Stimulated activated CD4-positive, alpha-beta T cell treated with anti-CD3 and anti-CD28 coated beads, Interleukin-12 subunit alpha, Interleukin-12 subunit beta, amount 100 ng/mL, for 24 hours (primary cell): ENCODE data around the gene ZMYND11.
A peak's percentile ranks its signal among the peaks of the same experiment; 100 is the strongest.

ENCODE experiments used
- DNase-seq, 2 experiments: peaks; one replicate each; pipeline ENCODE4 v3.0.0-alpha.2; 2020; ENCODE audit warnings: low read depth in 2 of 2

Gene ZMYND11

DNA sequence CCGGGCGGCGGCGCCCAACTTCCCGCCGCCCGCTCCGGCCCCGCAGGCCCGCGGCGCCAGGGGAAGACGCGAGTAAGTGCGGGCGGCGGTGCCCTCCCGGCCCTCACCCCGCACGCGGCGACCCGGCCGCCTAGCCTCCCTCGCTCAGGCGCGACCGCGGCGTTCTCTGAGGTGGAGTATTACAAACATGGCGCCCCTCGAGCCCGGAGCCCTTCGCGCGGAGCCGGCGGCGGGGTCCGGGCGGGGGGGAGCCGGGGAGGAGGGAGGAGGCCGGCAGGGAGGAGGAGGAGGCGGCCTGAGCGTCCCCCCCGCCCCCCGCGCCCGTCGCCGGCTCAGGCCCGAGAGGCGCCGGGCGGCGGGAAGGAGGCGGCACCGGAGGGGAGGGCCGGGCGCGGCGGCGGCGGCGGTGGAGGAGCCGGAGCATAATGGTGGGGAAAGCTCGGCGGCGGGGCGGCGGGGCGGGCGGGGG, at the start of gene ZMYND11:
Gene ZMYND11, plus strand, starts transcription at position 324 of the 469 bp plus-strand sequence. CDS start 44,558 bp downstream, outside the sequence.
- DNase-seq = peak; percentile 45 to 47

DNA sequence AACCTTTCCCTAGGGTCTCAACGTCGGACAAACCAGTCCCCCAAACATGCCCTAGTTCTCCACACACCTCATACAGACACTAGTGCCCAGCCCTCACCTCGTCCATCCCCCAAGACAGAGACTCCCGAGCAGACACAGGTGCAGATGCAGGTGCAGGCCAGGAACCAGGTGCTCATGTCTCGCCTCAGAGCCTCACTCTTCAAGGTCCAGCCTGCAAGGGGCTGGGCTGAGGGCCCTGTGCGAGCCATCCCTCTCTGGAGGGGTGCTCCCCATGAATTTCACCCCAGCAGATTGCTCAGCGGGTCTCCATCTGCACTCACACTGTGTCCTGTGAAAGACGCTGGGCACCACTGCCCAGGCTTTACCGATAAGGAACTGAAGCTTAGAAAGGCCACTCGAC, 49.2 kb upstream of the ZMYND11 start:
- DNase-seq = no peak

DNA sequence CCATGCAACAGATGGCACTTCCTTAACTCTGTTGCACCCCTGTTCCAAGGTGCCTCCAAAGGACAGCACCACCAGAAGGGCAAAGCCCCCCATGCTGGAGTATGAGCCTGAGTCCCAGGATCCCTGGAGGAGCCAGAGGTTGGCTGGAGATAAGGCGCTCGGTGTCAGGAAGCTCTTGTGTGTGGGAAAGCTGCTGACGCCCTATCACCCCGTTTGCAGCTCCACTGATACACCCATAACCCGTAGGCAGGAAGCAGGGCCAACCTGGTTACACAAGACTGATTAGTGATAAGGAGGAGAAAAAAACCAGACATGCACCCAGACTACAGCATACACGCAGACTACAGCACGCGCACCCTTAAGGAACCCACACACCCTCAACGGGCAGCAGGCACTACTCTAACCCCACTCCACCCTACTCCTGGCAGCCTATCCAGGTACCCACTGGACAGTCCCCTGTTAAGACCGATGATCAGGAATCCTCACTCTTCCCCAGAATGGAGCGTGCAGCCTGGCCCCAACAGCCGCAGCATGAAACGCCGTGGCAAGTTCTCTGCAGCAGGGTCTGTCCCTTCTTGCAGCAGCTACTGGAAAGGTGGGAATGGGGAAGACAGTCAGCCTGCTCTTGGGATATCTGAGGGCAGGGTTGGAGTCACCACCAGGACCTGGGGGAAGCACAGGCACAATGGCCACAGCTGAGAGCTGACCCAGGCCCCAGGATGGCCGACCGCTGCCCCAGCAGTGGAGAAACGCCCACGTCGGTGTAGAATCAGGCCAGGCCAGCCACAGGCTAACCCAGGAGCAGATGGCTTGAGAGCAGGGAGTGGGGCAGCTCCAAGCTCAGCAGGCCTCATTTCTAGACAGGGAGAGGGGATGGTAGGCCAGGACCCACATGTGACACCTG, 47.8 kb upstream of the ZMYND11 start:
- no peak for DNase-seq

DNA sequence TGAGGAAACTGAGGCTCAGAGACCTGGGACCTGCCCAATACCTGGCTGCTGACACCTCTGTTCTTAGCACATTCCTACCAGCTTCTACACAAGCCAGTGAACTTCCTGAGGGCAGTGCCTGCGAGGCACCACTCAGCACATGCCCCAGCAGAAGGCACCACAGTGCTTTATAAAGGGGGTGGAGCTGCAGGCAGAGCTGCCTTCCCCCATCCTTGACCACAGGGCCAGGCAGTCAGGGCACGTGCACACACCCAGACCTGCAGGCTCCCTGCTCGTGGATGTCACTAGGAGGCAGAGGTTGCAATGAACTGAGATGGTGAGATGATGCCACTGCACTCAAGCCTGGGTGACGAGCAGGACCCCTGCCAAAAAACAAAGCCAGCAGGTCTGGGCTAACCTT, 47.0 kb upstream of the ZMYND11 start:
- DNase-seq = no peak

DNA sequence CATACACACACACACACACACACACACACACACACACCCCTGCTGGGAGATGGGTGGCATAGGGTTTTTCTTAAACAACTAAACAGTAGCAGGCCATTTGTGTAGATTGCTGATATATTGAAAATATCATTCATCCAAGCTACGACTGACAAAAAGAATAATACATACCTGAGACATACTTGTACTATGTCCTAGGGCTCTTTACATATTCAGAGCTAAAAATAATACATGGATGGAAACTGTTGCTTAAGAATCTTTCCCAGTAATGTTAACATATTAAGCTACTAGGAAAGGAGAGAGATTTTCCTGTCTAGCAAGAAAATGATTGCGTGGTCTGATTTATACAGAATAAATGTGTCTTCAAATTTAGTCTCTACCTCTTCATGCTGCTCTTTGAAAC, 46.0 kb upstream of the ZMYND11 start:
- DNase-seq = no peak

DNA sequence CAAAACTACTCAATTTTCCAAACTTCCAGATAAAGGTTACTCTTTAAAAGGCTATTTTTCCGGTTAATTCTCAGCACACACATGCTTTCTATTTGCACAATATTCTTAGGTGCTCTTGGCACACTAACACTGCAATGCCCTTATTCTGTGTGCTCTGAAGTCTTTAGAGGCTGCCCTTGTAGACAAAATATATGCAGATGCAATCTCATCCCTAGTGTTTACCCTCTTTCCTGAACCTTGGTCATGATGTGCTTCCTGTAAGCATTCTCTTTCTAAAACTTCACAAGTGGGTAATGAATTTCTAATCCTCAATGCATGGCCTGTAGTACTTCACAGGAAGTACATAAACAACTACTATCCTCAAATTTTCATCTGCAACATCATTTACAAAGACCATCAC, 45.1 kb upstream of the ZMYND11 start:
- DNase-seq = no peak

DNA sequence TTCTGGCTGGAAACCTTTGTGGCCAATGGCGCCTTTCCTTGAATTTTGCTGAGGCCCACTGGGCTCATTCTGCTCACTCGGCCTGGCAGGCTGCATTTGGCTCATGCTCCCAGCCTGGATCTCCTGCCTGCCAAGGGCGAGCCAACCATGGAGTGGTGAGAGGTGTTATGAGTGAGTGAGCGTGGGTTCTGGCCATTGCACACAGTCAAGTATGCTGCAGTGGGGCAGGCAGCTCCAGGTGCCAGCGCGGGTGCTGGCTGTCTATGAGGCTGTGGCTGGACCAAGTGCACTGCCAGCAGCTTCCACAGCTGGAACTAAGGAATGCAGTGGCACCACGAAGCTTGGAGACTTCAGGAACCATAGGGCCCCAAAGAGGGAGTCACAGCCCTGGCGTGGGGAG, 43.9 kb upstream of the ZMYND11 start:
- no peak for DNase-seq

DNA sequence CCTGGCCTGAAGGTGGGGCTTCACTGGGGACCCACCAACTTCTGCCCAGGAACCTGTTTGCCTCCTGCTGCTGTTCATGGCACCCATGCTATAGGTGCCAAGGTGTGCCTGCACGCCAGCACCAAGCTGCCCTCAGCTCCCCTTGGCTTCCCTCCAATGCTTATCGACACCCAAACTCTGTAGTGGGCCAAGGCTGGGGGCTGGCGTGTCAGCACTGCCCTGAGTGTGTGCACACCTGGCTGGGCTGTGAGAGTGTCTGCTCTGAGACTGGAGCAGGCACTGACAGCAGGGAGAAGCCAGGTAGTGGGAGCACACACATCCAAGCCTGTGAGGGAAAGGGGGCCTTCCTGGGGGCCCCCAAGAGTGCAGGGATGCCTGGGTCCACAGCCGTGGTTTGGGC, 43.1 kb upstream of the ZMYND11 start:
- no peak for DNase-seq

DNA sequence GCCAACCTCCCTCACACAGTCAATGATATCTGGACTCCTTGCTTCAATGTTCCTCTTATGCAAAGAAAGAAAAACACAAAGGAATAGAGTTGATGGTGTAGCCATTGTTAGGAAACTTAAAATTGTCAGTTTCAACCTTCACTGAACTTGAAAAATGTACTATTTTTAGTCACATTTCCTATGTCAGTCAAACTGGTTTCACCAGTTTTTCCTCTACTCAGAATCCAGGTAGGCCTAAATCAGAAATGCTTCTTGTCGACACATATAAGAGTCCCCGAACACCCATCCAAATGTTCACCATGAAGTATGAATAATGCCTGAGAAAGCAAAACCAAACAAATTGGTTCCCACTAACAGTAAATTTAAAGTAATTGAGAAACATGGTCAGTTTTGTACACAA, 42.4 kb upstream of the ZMYND11 start:
- no peak for DNase-seq

DNA sequence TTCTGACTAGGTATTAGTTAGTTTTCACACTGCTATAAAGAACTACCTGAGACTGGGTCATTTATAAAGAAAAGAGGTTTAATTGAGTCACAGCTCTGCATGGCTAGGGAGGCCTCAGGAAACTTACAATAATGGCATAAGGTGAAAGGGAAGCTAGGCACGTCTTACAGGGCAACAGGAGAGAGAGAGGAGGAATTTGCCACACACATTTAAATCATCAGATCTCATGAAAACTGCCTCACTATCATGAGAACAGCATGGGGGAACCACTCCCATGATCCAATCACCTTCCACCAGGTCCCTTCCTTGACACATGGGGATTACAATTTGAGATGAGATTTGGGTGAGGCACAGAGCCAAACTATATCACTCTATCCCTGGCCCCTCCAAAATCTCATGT, 40.6 kb upstream of the ZMYND11 start:
- no peak for DNase-seq

DNA sequence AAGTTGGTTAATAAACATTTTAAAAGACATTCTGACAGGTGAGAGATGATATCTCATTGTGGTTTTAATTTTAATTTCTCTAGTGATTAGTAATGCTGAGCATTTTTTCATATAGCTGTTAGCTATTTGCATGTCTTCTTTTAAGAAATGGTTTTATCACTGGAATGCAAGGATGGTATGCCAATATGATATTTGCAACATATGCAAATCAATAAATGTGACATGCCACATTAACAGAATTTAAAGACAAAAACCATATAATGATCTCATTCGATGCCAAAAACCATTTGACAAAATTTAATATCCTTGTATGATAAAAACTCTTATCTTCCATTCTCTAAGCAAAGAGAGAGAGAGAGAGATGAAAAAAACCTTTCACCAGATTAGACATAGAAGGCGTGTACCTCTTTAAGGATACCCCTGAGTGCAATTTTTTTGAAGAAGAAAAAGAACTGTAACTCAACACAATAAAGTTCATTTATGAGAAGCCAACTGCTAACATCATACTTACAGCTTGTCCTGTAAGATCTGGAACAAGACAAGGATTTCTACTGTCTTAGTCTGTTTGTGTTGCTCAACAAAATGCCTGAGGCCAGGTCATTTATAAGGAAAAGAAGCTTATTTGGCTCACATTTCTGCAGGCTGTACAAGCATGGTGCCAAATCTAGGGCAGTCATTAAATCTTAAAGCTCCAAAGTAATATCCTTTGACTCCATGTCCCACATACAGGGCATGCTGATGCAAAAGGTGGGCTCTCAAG, 39.7 kb upstream of the ZMYND11 start:
- DNase-seq = no peak

DNA sequence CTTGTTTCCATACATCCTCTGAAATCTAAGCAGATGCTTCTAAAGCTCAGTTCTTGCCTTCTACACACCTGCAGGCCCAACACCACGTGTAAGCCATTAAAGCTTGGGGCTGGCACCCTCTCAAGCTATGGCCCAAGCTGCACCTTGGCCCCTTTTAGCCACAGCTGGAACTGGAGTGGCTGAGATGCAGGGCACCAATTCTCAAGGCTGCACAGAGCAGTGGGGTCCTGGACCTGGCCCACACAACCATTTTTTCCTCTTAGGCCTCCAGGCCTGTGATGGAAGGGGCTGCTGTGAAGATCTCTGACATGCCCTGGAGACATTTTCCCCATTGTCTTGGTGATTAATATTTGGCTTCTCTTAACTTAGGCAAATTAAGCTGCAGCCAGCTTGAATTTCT, 38.8 kb upstream of the ZMYND11 start:
- DNase-seq = no peak

DNA sequence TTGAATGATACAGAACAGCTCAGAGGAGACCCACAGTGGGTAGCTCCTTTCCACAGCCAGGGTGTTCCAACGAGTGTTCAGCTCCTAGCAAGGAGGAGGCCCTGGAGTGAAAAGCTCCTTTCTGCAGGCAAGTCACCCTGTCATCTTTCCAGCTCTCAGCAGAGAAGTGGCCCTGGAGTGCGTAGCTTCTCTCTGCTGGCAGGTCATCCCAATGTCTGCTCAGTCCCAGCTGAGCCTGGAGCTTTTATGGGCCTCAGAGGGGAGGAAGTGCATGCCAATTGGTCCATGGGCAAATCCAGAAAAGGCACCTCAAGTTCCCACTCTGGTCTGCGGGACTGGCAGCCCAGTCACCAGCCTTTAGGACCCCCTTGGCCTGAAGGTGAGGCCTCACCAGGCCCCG, 30.8 kb upstream of the ZMYND11 start:
- DNase-seq = no peak

DNA sequence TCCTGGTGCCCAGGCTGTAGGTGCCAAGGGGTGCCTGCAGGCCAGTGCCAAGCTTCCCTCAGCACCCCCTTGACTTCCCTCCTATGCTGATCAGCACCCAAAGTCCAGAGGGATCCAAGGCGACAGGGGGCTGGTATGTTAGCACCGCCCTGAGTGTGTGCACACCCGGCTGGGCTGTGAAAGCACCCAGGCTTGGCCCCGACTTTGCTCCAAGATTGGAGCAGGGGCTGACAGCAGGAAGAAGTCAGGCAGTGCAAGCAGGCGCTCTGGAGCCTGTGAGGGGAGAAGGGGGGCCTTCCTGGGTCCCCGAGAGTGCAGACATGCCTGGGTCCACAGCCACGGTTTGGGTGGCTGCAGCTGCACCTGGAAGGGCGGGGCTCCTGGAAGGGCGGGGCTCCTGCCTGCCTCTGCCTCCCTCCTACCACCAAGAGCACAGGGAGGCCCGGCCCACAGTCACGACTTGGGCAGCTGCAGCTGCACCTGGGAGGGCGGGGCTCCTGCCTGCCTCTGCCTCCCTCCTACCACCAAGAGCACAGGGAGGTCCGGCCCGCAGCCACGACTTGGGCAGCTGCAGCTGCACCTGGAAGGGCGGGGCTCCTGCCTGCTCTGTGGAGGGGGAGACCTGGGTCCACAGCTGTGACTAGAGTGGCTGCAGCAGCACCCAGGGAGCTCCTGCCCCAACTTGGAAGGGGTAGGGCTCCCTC, 30.2 kb upstream of the ZMYND11 start:
- no peak for DNase-seq

DNA sequence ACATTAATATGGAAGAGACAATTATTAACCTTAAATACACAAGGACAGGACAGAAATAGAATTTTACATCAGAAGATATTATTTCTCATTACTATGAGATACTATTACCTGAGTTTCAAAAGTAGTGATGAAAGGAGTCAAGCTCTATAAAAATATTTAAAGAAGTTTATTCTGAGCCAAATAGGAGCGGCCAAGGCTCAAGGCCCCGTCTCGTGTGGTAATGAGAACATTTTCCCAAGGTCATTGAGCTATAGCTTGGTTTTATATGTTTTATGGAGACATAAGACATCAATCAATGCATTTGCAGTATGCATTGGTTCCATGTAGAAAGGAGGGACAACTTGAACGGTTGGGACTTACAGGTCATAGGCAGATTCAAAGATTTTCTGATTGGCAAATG, 29.4 kb upstream of the ZMYND11 start:
- DNase-seq = no peak

DNA sequence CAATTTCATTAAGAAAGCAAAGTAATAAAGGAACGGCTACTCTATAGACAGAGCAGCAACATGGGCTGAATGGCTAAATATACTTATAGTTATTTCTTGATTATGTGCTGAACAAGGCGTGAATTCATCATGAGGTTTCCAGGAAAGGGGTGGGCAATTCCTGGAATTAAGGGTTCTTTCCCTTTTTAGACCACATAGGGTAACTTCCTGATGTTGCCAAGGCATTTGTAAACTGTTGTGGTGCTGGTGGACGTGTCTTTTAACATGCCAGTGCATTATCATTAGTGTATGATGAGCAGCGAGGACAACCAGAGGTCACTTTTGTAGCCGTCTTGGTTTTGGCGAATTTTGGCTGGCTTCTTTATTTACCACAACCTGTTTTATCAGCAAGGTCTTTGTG, 28.5 kb upstream of the ZMYND11 start:
- no peak for DNase-seq

DNA sequence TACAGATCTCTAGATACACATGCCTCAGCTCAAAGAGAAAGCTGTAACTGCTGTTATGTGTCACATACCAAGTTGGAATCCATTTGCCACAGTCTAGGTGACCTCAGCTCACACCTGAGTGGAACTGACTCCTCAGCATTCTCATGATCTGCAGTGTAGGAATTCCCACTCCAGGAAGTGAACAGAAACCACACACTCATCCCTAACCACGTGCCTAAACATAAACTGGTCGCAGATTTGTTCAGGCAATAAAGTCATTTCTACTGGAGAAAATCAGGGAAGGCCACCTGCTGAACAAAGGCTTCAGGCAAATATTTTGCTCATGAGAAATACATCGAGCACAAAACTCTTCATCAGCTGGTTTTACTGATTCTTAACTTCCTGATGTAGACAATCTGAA, 23.0 kb upstream of the ZMYND11 start:
- no peak for DNase-seq

DNA sequence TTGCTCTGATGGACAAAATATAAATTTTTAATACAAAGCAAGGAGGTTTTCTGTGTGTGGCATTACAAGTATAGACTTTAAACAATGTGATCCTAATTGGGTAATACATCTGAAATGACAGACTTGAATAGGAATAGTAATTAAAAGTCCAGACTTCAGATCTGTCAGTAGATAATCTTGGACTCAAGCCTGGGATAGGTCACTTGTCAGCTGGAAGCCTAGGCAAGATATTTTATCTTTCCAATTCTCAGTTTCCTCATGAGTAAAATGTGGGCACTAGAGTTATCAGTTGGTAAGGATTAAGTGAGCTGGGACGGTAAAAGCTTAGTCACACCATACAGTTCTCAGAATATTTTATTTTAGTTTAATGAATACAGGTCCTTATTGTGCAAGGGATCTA, 10.4 kb upstream of the ZMYND11 start:
- DNase-seq = no peak

DNA sequence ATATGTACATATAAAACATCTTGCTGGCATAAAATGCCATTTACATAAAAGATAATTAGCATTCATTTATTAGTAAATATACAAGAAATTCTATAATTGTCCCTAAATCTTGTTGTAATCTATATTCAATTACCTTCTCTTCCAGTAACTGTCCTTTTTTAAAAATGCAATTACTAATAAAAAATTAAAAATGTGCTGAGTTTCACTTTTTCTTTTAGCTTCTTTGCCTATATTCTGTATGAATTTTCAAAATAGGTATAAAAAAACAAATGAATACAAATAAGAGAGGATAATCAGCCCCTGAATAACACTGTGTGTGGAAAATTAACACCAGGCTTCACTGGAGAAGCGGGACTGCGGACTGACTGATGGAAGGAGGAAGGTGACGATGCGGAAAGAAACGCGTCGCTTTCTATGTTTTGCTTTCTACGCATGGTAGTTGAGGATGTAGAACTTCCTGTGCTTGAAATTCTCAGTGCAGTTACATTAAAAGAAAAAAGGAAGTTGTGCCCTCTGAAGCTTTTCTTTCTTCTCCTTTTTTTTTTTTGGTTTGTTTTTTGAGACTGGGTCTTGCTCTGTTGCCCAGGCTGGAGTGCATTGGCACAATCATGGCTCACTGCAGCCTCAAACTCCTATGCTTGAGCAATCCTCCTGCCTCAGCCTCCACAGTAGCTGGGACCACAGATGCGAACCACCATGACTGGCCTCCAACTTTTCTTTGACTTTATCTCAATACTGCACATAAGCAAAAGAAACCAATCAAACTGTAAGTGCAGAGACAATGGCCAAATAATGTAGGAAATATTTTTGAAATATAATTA, 7.4 kb upstream of the ZMYND11 start:
- peak in 1 of 2 experiments; percentile 20 for DNase-seq

DNA sequence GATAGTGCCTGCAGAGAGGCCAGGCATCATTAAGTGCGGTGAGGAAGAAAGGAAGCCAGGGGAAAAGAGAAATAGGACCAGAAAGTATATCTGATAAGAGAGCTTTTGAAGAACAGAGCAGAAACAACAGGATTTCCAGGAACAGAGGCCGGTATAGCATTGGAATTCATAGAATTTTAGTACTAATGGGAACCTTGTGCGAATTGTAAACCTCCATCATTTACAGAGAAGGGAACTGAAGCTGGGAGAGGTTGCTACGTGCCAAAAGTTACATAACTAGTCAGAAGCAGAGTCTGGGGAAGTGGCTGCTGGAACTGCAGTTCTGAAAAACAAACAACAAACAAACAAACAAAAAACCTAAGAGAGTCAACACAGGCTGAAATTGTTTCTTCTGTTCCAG, 5.4 kb upstream of the ZMYND11 start:
- DNase-seq = no peak
